ENCODE measurements around the gene CD53.

Gene CD53

GRCh38 chr1:110874324-110875215 is 1.6 kb downstream of the CD53 start:
- DNase-seq (ENCODE audit: low read depth): no peak
- no peak overlapping the region for H3K4me3 ChIP-seq (ENCODE audit: low read depth, low read length)

GRCh38 chr1:110875216-110875731 is 2.3 kb downstream of the CD53 start:
- no peak overlapping the region for H3K4me3 ChIP-seq (ENCODE audit: low read depth, low read length)
- no peak for DNase-seq (ENCODE audit: low read depth)

GRCh38 chr1:110876748-110877341 is 3.9 kb downstream of the CD53 start:
- DNase-seq (ENCODE audit: low read depth): no peak
- H3K4me3 ChIP-seq (ENCODE audit: low read depth, low read length): no peak overlapping the region

GRCh38 chr1:110877364-110877763 is 4.4 kb downstream of the CD53 start:
- H3K4me3 ChIP-seq (ENCODE audit: low read depth, low read length): no peak overlapping the region
- DNase-seq (ENCODE audit: low read depth): no peak

- DNase-seq (ENCODE audit: low read depth): no peak
- no peak overlapping the region for H3K4me3 ChIP-seq (ENCODE audit: low read depth, low read length)
These were observed 4.8 kb downstream of the CD53 start for GRCh38 chr1:110877776-110878175.

- DNase-seq (ENCODE audit: low read depth): no peak
- no peak overlapping the region for H3K4me3 ChIP-seq (ENCODE audit: low read depth, low read length)
These were observed 5.6 kb downstream of the CD53 start for GRCh38 chr1:110878591-110878990.

GRCh38 chr1:110878993-110879392 is 6.0 kb downstream of the CD53 start:
- no peak for DNase-seq (ENCODE audit: low read depth)
- H3K4me3 ChIP-seq (ENCODE audit: low read depth, low read length): no peak overlapping the region

- no peak overlapping the region for H3K4me3 ChIP-seq (ENCODE audit: low read depth, low read length)
- DNase-seq (ENCODE audit: low read depth): no peak
These were observed 7.0 kb downstream of the CD53 start for GRCh38 chr1:110879758-110880606.

GRCh38 chr1:110880708-110881374 is 7.9 kb downstream of the CD53 start:
- H3K4me3 ChIP-seq (ENCODE audit: low read depth, low read length): no peak overlapping the region
- no peak for DNase-seq (ENCODE audit: low read depth)

- no peak overlapping the region for H3K4me3 ChIP-seq (ENCODE audit: low read depth, low read length)
- no peak for DNase-seq (ENCODE audit: low read depth)
These were observed 15.1 kb downstream of the CD53 start for GRCh38 chr1:110888049-110888448.

GRCh38 chr1:110888641-110889040 is 15.7 kb downstream of the CD53 start:
- DNase-seq (ENCODE audit: low read depth): no peak

GRCh38 chr1:110890474-110891196 is 17.7 kb downstream of the CD53 start:
- DNase-seq (ENCODE audit: low read depth): no peak
- no peak overlapping the region for H3K4me3 ChIP-seq (ENCODE audit: low read depth, low read length)

More at GRCh38 chr1:110888641-110889040, 15.7 kb downstream of the CD53 start:
- no peak overlapping the region for H3K4me3 ChIP-seq (ENCODE audit: low read depth, low read length)

- no peak overlapping the region for H3K4me3 ChIP-seq (ENCODE audit: low read depth, low read length)
- DNase-seq (ENCODE audit: low read depth): no peak
These were observed 21.1 kb downstream of the CD53 start for GRCh38 chr1:110893908-110894490.

GRCh38 chr1:110896090-110896489 is 23.1 kb downstream of the CD53 start:
- DNase-seq (ENCODE audit: low read depth): no peak
- H3K4me3 ChIP-seq (ENCODE audit: low read depth, low read length): no peak overlapping the region

- H3K4me3 ChIP-seq (ENCODE audit: low read depth, low read length): no peak overlapping the region
- DNase-seq (ENCODE audit: low read depth): no peak
These were observed 24.7 kb downstream of the CD53 start for GRCh38 chr1:110897681-110898080.

GRCh38 chr1:110898734-110899457 is 25.9 kb downstream of the CD53 start:
- no peak for DNase-seq (ENCODE audit: low read depth)
- H3K4me3 ChIP-seq (ENCODE audit: low read depth, low read length): no peak overlapping the region

- H3K4me3 ChIP-seq (ENCODE audit: low read depth, low read length): no peak overlapping the region
- no peak for DNase-seq (ENCODE audit: low read depth)
These were observed 26.5 kb downstream of the CD53 start for GRCh38 chr1:110899458-110899843.
